ENCODE data around the gene ARFRP1.
"Not testable (repeated sequence)": the region's sequence is repeated elsewhere in the genome, so short reads cannot be mapped to it uniquely, and the experiment has no call there.

The ARFRP1 gene

DNA sequence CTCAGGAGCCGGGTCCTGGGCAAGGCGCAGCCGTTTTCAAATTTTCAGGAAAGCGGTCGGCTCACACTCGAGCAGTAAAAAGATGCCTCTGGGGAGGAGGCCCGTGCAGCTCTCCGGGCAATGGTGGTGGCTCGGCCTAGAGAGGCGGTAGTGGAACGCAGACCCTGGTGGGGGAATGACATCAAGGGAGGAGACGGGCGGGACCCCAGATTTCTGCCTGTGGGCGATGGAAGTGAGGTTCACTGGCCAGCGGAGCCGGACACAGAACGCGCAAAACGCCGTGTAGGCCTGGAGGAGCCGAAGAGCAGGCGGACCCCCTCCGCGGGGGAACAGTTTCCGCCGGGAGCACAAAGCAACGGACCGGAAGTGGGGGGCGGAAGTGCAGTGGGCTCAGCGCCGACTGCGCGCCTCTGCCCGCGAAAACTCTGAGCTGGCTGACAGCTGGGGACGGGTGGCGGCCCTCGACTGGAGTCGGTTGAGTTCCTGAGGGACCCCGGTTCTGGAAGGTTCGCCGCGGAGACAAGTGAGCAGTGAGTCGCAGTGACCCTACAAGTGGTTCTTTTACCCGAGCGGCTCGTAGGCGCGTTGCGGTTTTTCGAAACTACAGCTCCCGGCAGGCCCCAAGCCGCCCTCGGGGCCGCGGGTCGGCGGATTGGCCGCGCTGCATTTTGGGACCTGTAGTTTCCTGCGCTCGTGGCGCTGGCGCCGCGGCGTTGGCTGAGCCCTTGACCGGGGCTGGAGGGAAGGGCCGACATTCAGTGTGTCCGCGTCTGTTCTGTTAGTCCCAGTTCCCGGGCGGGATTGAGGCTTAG is 49.6 kb downstream of the ARFRP1 start, which contains the start of gene RTEL1:
Gene RTEL1 (plus strand): TSS at position 376 of the 812 bp plus-strand sequence. CDS start 1,091 bp downstream, outside the sequence.
- H3K4me3 ChIP-seq (ENCODE audit: low read depth, low read length), result peak within 1 kb of the TSS; percentile 95

- H3K4me3 ChIP-seq (ENCODE audit: low read depth, low read length), result no peak overlapping the region
These were observed 50.4 kb downstream of the ARFRP1 start for GRCh38 chr20:63657260-63657936.

GRCh38 chr20:63656451-63656850 is 51.3 kb downstream of the ARFRP1 start:
- no peak overlapping the region for H3K4me3 ChIP-seq (ENCODE audit: low read depth, low read length)

DNA sequence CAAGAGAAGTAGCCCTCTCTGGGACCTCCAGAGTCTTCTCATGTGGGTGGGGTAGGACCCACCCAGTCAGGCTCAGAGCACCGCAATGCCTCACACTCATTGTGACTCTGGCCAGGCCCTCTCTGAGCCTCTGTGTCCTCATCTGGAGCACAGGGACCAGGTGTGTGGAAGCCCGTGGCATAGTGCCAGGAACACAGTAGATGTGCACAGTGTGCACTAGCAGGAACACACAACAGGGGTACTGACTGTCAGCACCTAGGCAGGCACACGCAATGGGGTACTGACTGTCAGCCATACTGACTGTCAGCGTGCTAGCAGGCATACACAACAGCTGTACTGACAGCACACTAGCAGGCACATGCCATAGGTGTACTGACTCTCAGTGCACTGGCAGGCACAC is 52.5 kb downstream of the ARFRP1 start:
- no peak overlapping the region for H3K4me3 ChIP-seq (ENCODE audit: low read depth, low read length)

- peak overlapping the region; percentile 43 for H3K4me3 ChIP-seq (ENCODE audit: low read depth, low read length)
These were observed 53.7 kb downstream of the ARFRP1 start for GRCh38 chr20:63653974-63654668.

DNA sequence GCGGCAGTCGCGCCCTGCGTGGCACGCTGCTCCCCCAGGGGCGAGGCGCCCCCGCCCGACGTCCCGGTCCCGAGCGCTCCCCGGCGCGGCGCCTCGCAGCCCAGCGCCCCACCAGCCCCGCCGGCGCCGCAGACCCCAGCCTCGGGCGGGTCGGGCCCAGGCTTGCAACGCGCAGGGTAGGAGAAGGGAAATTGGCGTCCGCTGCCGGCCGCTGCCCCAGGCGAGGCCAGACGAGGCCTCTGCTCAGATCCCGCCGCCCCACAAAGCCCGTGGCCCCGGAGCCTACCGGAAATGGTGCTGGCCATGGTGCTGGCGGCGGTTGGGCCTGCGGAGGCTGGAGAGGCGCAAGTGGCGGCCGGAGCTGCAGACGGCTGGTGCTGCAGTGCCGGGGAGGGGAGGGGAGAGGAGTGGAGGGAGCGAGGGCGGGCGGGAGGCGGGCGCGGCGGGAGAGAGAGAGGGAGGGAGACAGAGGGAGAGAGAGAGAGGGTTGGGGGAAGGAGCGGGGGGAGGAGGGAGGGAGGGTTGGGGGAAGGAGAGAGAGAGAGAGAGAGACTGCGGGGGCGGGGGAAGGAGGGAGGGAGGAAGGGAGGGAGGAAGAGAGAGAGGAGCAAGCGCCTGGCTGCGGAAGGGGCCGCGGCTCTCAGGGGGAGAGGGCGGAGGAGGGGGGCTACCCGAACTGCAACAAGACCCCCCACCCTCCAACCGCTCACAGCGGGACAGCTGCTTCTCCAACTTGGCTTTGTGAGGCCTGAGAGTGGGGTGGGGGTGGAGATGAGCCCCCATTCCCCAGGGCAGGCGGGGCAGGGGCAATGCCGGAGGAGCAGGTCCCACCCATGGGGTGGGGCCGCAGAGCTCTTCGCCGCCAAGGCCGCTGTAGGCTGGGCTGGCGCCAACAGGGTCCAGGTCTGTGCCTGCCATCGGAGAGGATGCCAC is 54.5 kb downstream of the ARFRP1 start, which contains the start of gene STMN3:
Gene STMN3 (minus strand): TSS at position 384 of the 933 bp plus-strand sequence. CDS start 79 bp downstream, at position 305.
- H3K4me3 ChIP-seq (ENCODE audit: low read depth, low read length), result peak within 1 kb of the TSS; percentile 57

DNA sequence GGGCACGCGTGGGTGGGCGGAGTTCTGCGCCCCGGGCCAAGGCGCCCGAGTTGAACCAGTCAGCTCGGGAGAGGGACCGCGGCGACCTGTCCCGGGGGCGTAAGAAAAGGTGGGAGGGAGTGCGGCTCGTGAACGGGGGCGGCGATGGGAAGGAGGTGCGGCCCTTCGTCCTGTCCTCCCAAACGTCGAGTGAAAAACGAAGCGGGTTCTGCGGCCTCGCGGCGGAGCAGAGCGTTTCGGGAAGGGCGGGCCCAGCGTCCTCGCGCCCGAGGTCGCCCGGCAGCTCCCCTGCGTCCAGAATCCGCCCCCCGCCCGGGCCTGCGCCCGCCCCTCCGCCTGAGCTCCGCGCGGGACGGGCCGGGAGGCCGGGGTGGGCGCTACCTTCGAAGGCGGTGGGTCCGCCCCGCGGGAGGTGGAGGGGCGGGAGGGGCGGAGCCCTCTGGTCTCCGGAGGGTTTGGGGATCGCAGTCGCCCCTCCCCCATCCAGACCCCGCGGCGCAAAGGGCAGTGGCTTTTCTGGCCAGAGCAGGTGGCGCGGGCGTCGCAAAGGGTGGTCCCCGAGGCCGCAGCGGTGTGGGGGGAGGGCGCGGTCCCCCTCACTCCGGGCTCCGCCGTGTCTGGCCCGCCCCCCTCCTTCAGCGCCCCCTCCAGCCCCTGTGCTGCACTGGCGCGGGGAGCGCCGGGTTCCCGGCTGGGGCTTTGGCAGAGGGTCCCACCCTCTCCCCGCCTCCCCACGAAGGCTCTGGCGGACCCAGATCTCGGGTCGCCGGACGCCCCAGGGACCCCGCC is 55.4 kb downstream of the ARFRP1 start:
- peak overlapping the region; percentile 57 for H3K4me3 ChIP-seq (ENCODE audit: low read depth, low read length)

DNA sequence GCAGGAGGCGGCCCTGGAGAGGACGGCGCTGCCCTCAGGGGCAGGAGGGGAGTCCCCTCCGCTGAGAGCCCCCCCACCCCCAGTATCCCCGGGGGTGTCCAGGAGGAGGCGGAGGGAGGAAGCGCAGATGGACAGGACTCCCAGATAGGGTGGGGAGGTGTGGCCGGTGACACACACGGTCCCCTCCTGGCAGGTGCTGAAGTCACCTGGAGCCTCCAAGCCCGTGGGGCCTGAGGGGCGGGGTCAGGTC is 55.9 kb downstream of the ARFRP1 start:
- peak overlapping the region; percentile 57 for H3K4me3 ChIP-seq (ENCODE audit: low read depth, low read length)

- not testable (repeated sequence) for H3K4me3 ChIP-seq (ENCODE audit: low read depth, low read length)
These were observed 57.3 kb downstream of the ARFRP1 start for GRCh38 chr20:63650486-63650885.

DNA sequence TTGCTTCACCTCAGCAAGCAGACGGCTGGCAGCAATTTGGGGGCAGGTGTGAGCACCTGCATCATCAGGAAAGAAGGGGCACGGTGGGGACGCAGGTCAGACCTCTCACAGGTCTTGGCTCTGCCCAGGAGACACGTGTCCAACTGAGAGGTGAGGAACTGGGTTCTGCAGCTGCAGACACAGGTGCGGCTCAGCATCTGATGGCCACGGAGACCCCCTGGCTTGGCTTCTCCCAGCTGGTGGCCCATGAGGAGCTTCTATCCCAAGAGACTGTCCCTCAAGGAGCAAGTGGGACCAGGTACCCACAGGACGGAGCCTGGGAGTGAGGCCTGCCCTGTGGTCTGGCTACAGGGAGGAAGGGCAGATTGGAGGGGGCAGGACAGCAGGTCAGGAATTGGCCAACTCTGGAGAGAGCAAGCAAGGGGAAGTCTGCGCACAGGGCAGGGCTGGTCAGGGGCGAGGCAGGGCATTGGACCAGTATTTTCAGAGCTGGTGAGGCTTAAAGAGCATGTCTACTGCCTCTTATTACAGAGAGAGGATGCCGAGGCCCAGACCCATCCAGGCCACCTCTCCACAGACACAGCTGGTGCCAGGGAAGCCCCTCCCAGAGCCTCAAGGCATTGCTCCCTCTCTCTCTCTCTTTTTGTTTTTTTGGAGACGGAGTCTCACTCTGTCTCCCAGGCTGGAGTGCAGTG is 58.7 kb downstream of the ARFRP1 start:
- H3K4me3 ChIP-seq (ENCODE audit: low read depth, low read length), result no peak overlapping the region

Data from iPS-11a (cell line).